Endothelial cell of umbilical vein (primary cell): Measurements from ENCODE around the gene RASSF5. TPM values are rescaled to one million over a fixed set of nuclear protein-coding genes. Genes with fewer than 3 reads are reported as not detected.

Experiments used
- BruUV-seq: library from RNA; stranded (reverse); fragments of 400-500 nt; replicated peaks from 2 replicates; lab custom pipeline; 2021; lab: Mats Ljungman, UMichigan
- CTCF ChIA-PET: fragments of 300-600, 350-600 bp; sonication (Branson Sonifier 250); formaldehyde crosslinking; loops from one replicate; lab custom pipeline; 2021; ENCODE audit warnings: antibody characterized with exemption, inconsistent platforms; lab: Charles Lee
- POLR2A ChIA-PET: fragments of 300-600, 350-600 bp; sonication (Branson Sonifier 250); formaldehyde crosslinking; loops from one replicate; lab custom pipeline; 2021; ENCODE audit warnings: antibody characterized with exemption, inconsistent platforms; lab: Charles Lee
- DNase-seq: peaks from one replicate; pipeline ENCODE4 v3.0.0-alpha.2; 2011; ENCODE audit warnings: low read depth, low spot score
- FAIRE-seq: peaks from 2 replicates; lab custom pipeline; 2011; peaks lifted over from hg19 to GRCh38; lab: Jason Lieb, UNC
- H2AFZ ChIP-seq: 2 replicates; pipeline ENCODE4 v1.6.0; 2012; ENCODE audit warnings: low read depth, low read length, control low read depth, inconsistent platforms
- H3K27ac ChIP-seq: 2 replicates; pipeline ENCODE4 v1.5.1; 2011; ENCODE audit warnings: low read depth, mild to moderate bottlenecking, control low read depth, low read length, moderate library complexity; ENCODE audit not compliant: insufficient read depth
- H3K27me3 ChIP-seq, 2 experiments: 2 replicates each; pipeline versions ENCODE4 v1.6.0 to v1.6.1; 2011; ENCODE audit warnings: low read length in 2 of 2, mixed read lengths in 1 of 2; ENCODE audit not compliant: control insufficient read depth in 2 of 2, insufficient read depth in 2 of 2
- H3K36me3 ChIP-seq, 2 experiments: 2 replicates in 1 of 2; 3 replicates in 1 of 2; pipeline ENCODE4 v1.5.1; 2011; ENCODE audit warnings: low read length in 2 of 2, mild to moderate bottlenecking in 1 of 2, moderate library complexity in 1 of 2; ENCODE audit not compliant: control insufficient read depth in 2 of 2, insufficient read depth in 2 of 2; ENCODE audit errors: extremely low read depth in 1 of 2
- H3K4me1 ChIP-seq: 3 replicates; pipeline ENCODE4 v1.5.1; 2011; ENCODE audit warnings: mild to moderate bottlenecking, low read length; ENCODE audit not compliant: control insufficient read depth, insufficient read depth; ENCODE audit errors: extremely low read depth
- H3K4me2 ChIP-seq: 2 replicates; pipeline ENCODE4 v1.6.1; 2011; ENCODE audit warnings: low read length, control low read depth, mixed read lengths; ENCODE audit not compliant: insufficient read depth
- H3K4me3 ChIP-seq, 3 experiments: fragments of 200-600 bp in 1 of 3; sonication (generic), shearing (Covaris generic) in 1 of 3; replicated peaks in 1 of 3; 2 replicates each; pipeline ENCODE4 v1.5.1; 2011 to 2016; ENCODE audit warnings: control low read depth in 3 of 3, low read length in 3 of 3, mild to moderate bottlenecking in 2 of 3, inconsistent platforms in 1 of 3, low read depth in 1 of 3, moderate library complexity in 1 of 3; ENCODE audit not compliant: insufficient read depth in 1 of 3
- H3K79me2 ChIP-seq: 2 replicates; pipeline ENCODE4 v1.6.0; 2012; ENCODE audit warnings: low read length, inconsistent platforms; ENCODE audit not compliant: control insufficient read depth, insufficient read depth
- H3K9ac ChIP-seq: replicated peaks from 2 replicates; pipeline ENCODE3; 2011; ENCODE audit warnings: low read length, control low read depth; ENCODE audit not compliant: insufficient read depth; ENCODE audit errors: extremely low read depth
- H3K9me1 ChIP-seq: replicated peaks from 3 replicates; pipeline ENCODE4 v1.6.0; 2011; ENCODE audit warnings: mild to moderate bottlenecking, low read length; ENCODE audit not compliant: control insufficient read depth, insufficient read depth; ENCODE audit errors: extremely low read depth
- H3K9me3 ChIP-seq: replicated peaks from 2 replicates; pipeline ENCODE4 v1.5.1; 2012; ENCODE audit warnings: low read length, inconsistent platforms; ENCODE audit not compliant: control insufficient read depth, insufficient read depth
- H4K20me1 ChIP-seq: replicated peaks from 2 replicates; pipeline ENCODE3; 2011; ENCODE audit warnings: mild to moderate bottlenecking, low read length; ENCODE audit not compliant: control insufficient read depth, insufficient read depth; ENCODE audit errors: extremely low read depth
- CTCF ChIP-seq, 2 donors: IDR thresholded peaks; 1 replicate in 1 of 2; 2 replicates in 1 of 2; pipeline ENCODE4 v1.5.1; 2011; ENCODE audit warnings: low read length in 2 of 2, mild to moderate bottlenecking in 2 of 2, moderate library complexity in 2 of 2, control low read depth in 1 of 2, inconsistent platforms in 1 of 2, low read depth in 1 of 2; ENCODE audit not compliant: insufficient read depth in 1 of 2; ENCODE audit errors: extremely low read depth in 1 of 2
- EZH2 ChIP-seq: IDR thresholded peaks from 2 replicates; pipeline ENCODE4 v1.6.1; 2012; ENCODE audit warnings: borderline replicate concordance, low read depth, mild to moderate bottlenecking, moderate library complexity, low read length, inconsistent platforms; ENCODE audit not compliant: severe bottlenecking
- FOS ChIP-seq: IDR thresholded peaks from 2 replicates; pipeline ENCODE4 v1.6.1; 2011; ENCODE audit warnings: mild to moderate bottlenecking, low read length, moderate library complexity, borderline replicate concordance; ENCODE audit not compliant: insufficient read depth
- GATA2 ChIP-seq: IDR thresholded peaks from 2 replicates; pipeline ENCODE4 v1.7.0; 2011; ENCODE audit warnings: low read depth, mild to moderate bottlenecking, moderate library complexity, mixed read lengths, low read length; ENCODE audit not compliant: insufficient read length, insufficient read depth
- JUN ChIP-seq: IDR thresholded peaks from 2 replicates; pipeline ENCODE4 v1.6.1; 2011; ENCODE audit warnings: borderline replicate concordance, low read depth; ENCODE audit not compliant: insufficient read length, insufficient read depth
- MYC ChIP-seq: IDR thresholded peaks from one replicate; pipeline ENCODE4 v1.6.1; 2011; ENCODE audit warnings: mild to moderate bottlenecking, low read depth, low read length
- POLR2AphosphoS5 ChIP-seq: IDR thresholded peaks from 2 replicates; pipeline ENCODE4 v1.6.1; 2012; ENCODE audit warnings: low read depth, mild to moderate bottlenecking, control low read depth, low read length, moderate library complexity; ENCODE audit not compliant: insufficient read depth
- dilution Hi-C: fragments of 300-500 bp; cut with MboI; formaldehyde crosslinking; loops from one replicate; pipeline ENCODE4 v1.15.0; 2019; ENCODE audit warnings: low sequenced_read_pairs; ENCODE audit not compliant: extremely low pct_ligation_motif_present
- intact Hi-C: fragments of 100-400 bp; cut with micrococcal nuclease; formaldehyde crosslinking; loops from one replicate; pipeline ENCODE4 v1.10.0; 2022
- polyA plus RNA-seq, 4 experiments: library from polyadenylated mRNA; depleted of rRNA in 3 of 4; stranded (reverse) in 3 of 4; unstranded in 1 of 4; fragments of >200 nt; gene quantifications; 2 replicates each; pipeline versions ENCODE4 v1.2.1 to v1.2.3, GENCODE V29; 2011 to 2012; ENCODE audit warnings: missing spikeins in 1 of 4
- total RNA-seq: library from RNA; stranded (reverse); gene quantifications from 2 replicates; pipeline ENCODE4 v1.2.3, GENCODE V29; 2021

RASSF5 gene
- total and polyA plus RNA-seq, 2 donors (not counting 3 experiments of a cell fraction or from before 2014, with no cell fraction given), result 0.23 to 0.60 TPM

DNA sequence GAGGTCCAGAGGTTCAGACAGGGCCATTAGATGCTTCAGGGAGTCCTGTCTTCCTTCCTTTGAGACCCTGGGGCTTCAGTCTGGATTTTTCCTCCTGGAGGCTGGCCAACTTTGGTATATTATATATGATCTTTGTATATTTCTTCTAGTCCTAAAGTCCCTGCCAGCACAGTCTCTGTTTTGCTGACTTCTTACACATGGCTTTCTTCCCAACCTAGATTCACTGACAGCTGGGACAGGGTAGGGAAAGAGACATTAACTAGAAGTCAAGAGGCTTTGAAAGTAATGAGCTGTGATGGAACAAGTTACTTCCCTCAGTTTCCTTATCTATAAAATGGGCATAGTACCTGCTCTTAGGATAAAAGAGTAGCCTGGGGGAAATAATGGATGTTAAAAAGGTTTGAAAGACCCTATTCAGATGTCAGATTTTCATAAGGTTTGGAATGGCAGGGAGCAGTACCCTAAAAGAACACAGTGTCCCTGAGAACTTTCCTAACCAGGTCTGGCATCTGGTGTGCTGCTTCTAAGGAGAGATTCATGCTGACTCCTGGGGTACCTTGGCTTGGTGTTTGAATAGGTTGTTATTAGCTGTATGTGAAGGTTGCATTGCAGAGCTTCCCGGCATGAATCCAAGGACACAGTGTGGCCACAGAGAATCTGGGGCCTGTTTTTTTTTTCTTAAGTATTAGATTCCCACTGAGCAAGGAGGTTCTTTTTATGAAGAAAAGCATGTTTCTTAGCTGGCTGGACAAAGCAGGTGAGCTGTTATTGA lies 47.6 kb downstream of the RASSF5 start:
- Histone ChIP-seq H3K36me3 (no peaks in the 10 kb centered on the region), H3K79me2 (no peaks in the 10 kb centered on the region), H3K27me3 (peaks cover 39% of the 10 kb centered on the region in 2 experiments), H3K27ac (no peak overlapping the region), H3K9me1 (no peaks in the 10 kb centered on the region), H3K4me2 (no peak overlapping the region), H4K20me1 (no peaks in the 10 kb centered on the region), H2AFZ (no peak overlapping the region), H3K9ac (no peak overlapping the region), H3K4me3 (no peak overlapping the region), H3K4me1 (peaks cover 6% of the 10 kb centered on the region), H3K9me3 (no peaks in the 10 kb centered on the region)
- TF ChIP-seq FOS (no peak), CTCF (IDR thresholded peaks at IDR 0.05; ENCODE audit: extremely low read depth in 1 of 2, insufficient read depth in 1 of 2, low read depth in 1 of 2, low read length in 2 of 2) (no peak), POLR2AphosphoS5 (no peak), JUN (no peak), MYC (no peak), EZH2 (no peak), GATA2 (no peak)
- DNase-seq, result no peak
- ChIA-PET POLR2A (no interaction called here), CTCF (interaction anchor here (0.8 to 4.9 kb wide), 6 partner anchors 9 to 76 kb away, joined by 3 to 57 read pairs (median 6); no protein-coding TSS in a partner anchor)
- dilution Hi-C loops, result no loop called here
- FAIRE-seq, result no peak
- intact Hi-C loops, result no loop called here
- BruUV-seq, result no TSS peak
